Measurements from ENCODE around the gene LRRFIP2.
"Not testable (repeated sequence)": the region's sequence is repeated elsewhere in the genome, so short reads cannot be mapped to it uniquely, and the experiment has no call there.

Gene LRRFIP2

GRCh38 chr3:37082317-37082716 is 92.1 kb downstream of the LRRFIP2 start:
- no peak overlapping the region for H3K4me3 ChIP-seq (ENCODE audit: low read depth, low read length)
- H3K27me3 ChIP-seq (ENCODE audit: control insufficient read depth, insufficient read depth, low read length), result no peaks in the 10 kb centered on the region
- H3K36me3 ChIP-seq (ENCODE audit: control insufficient read depth, insufficient read depth, low read length), result no peaks in the 10 kb centered on the region
- no peaks in the 10 kb centered on the region for H3K4me1 ChIP-seq (ENCODE audit: control insufficient read depth, insufficient read depth, low read length)
- H3K9me3 ChIP-seq (ENCODE audit: control insufficient read depth, insufficient read depth, low read length), result no peaks in the 10 kb centered on the region
- no peak overlapping the region for H3K9ac ChIP-seq (ENCODE audit: low read depth, low read length)

DNA sequence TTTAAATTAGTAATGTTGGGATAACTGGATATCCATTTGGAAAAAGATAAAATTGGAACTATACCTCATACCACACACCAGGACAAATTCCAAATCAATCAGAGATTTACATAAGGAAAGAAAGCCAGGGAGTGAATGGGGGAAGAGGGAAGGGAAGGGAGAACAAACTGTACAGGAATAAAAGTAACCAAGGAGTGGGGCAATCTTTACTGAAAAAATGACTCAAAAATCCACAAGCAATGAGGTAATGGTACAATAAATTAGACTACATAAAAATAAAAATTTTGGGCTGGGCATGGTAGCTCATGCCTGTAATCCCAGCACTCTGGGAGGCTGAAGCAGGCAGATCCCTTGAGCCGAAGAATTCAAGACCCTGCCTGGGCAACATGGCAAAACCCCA is 98.4 kb downstream of the LRRFIP2 start:
- no peaks in the 10 kb centered on the region for H3K36me3 ChIP-seq (ENCODE audit: control insufficient read depth, insufficient read depth, low read length)
- H3K9me3 ChIP-seq (ENCODE audit: control insufficient read depth, insufficient read depth, low read length), result no peaks in the 10 kb centered on the region
- H3K4me3 ChIP-seq (ENCODE audit: low read depth, low read length), result no peak overlapping the region
- H3K27me3 ChIP-seq (ENCODE audit: control insufficient read depth, insufficient read depth, low read length), result no peaks in the 10 kb centered on the region
- H3K9ac ChIP-seq (ENCODE audit: low read depth, low read length), result no peak overlapping the region
- no peaks in the 10 kb centered on the region for H3K4me1 ChIP-seq (ENCODE audit: control insufficient read depth, insufficient read depth, low read length)

- Histone ChIP-seq H3K4me1 (ENCODE audit: control insufficient read depth, insufficient read depth, low read length) (no peaks in the 10 kb centered on the region), H3K9ac (ENCODE audit: low read depth, low read length) (no peak overlapping the region), H3K4me3 (ENCODE audit: low read depth, low read length) (no peak overlapping the region), H3K9me3 (ENCODE audit: control insufficient read depth, insufficient read depth, low read length) (no peaks in the 10 kb centered on the region), H3K36me3 (ENCODE audit: control insufficient read depth, insufficient read depth, low read length) (no peaks in the 10 kb centered on the region), H3K27me3 (ENCODE audit: control insufficient read depth, insufficient read depth, low read length) (no peaks in the 10 kb centered on the region)
Measured at GRCh38 chr3:37074178-37074577, 100.2 kb downstream of the LRRFIP2 start.

- H3K4me3 ChIP-seq (ENCODE audit: low read depth, low read length), result no peak overlapping the region
Measured at GRCh38 chr3:37072892-37073291, 101.5 kb downstream of the LRRFIP2 start.

GRCh38 chr3:37071921-37072320 is 102.5 kb downstream of the LRRFIP2 start:
- Histone ChIP-seq H3K9ac (ENCODE audit: low read depth, low read length) (no peak overlapping the region), H3K9me3 (ENCODE audit: control insufficient read depth, insufficient read depth, low read length) (no peaks in the 10 kb centered on the region)

More at GRCh38 chr3:37072892-37073291, 101.5 kb downstream of the LRRFIP2 start:
- no peaks in the 10 kb centered on the region for H3K9me3 ChIP-seq (ENCODE audit: control insufficient read depth, insufficient read depth, low read length)
- H3K27me3 ChIP-seq (ENCODE audit: control insufficient read depth, insufficient read depth, low read length), result no peaks in the 10 kb centered on the region
- no peaks in the 10 kb centered on the region for H3K4me1 ChIP-seq (ENCODE audit: control insufficient read depth, insufficient read depth, low read length)
- no peak overlapping the region for H3K9ac ChIP-seq (ENCODE audit: low read depth, low read length)
- no peaks in the 10 kb centered on the region for H3K36me3 ChIP-seq (ENCODE audit: control insufficient read depth, insufficient read depth, low read length)

GRCh38 chr3:37068031-37068430 is 106.4 kb downstream of the LRRFIP2 start:
- Histone ChIP-seq H3K4me3 (ENCODE audit: low read depth, low read length) (no peak overlapping the region), H3K9me3 (ENCODE audit: control insufficient read depth, insufficient read depth, low read length) (no peaks in the 10 kb centered on the region), H3K27me3 (ENCODE audit: control insufficient read depth, insufficient read depth, low read length) (no peaks in the 10 kb centered on the region), H3K9ac (ENCODE audit: low read depth, low read length) (no peak overlapping the region), H3K36me3 (ENCODE audit: control insufficient read depth, insufficient read depth, low read length) (no peaks in the 10 kb centered on the region), H3K4me1 (ENCODE audit: control insufficient read depth, insufficient read depth, low read length) (no peaks in the 10 kb centered on the region)

More at GRCh38 chr3:37071921-37072320, 102.5 kb downstream of the LRRFIP2 start:
- Histone ChIP-seq H3K4me3 (ENCODE audit: low read depth, low read length) (no peak overlapping the region), H3K27me3 (ENCODE audit: control insufficient read depth, insufficient read depth, low read length) (no peaks in the 10 kb centered on the region), H3K4me1 (ENCODE audit: control insufficient read depth, insufficient read depth, low read length) (no peaks in the 10 kb centered on the region), H3K36me3 (ENCODE audit: control insufficient read depth, insufficient read depth, low read length) (no peaks in the 10 kb centered on the region)

- H3K36me3 ChIP-seq (ENCODE audit: control insufficient read depth, insufficient read depth, low read length), result no peaks in the 10 kb centered on the region
- H3K9me3 ChIP-seq (ENCODE audit: control insufficient read depth, insufficient read depth, low read length), result no peaks in the 10 kb centered on the region
- H3K9ac ChIP-seq (ENCODE audit: low read depth, low read length), result no peak overlapping the region
- H3K4me3 ChIP-seq (ENCODE audit: low read depth, low read length), result no peak overlapping the region
- H3K4me1 ChIP-seq (ENCODE audit: control insufficient read depth, insufficient read depth, low read length), result no peaks in the 10 kb centered on the region
- no peaks in the 10 kb centered on the region for H3K27me3 ChIP-seq (ENCODE audit: control insufficient read depth, insufficient read depth, low read length)
Measured at GRCh38 chr3:37067577-37067976, 106.8 kb downstream of the LRRFIP2 start.

- no peaks in the 10 kb centered on the region for H3K4me1 ChIP-seq (ENCODE audit: control insufficient read depth, insufficient read depth, low read length)
- H3K36me3 ChIP-seq (ENCODE audit: control insufficient read depth, insufficient read depth, low read length), result no peaks in the 10 kb centered on the region
- no peaks in the 10 kb centered on the region for H3K27me3 ChIP-seq (ENCODE audit: control insufficient read depth, insufficient read depth, low read length)
- no peak overlapping the region for H3K4me3 ChIP-seq (ENCODE audit: low read depth, low read length)
- H3K9ac ChIP-seq (ENCODE audit: low read depth, low read length), result no peak overlapping the region
- H3K9me3 ChIP-seq (ENCODE audit: control insufficient read depth, insufficient read depth, low read length), result no peaks in the 10 kb centered on the region
Measured at GRCh38 chr3:37064747-37065146, 109.6 kb downstream of the LRRFIP2 start.

DNA sequence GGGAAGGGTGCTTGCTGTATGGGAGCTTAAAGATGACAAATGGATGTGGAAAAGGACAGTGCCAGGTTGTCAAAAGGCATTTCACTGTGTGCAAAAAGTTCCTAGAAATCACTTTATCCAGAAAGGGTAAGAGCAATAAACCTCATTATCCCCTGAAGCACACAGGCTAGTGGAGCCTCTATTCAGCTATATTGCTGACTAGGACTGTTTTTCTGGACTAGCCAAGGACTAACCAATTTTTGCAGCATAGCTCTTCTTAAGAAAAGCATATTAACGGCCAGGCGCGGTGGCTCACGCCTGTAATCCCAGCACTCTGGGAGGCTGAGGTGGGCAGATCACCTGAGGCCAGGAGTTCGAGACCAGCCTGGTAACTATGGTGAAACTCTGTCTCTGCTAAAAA is 116.3 kb downstream of the LRRFIP2 start:
- Histone ChIP-seq H3K4me3 (ENCODE audit: low read depth, low read length) (no peak overlapping the region), H3K9me3 (ENCODE audit: control insufficient read depth, insufficient read depth, low read length) (no peaks in the 10 kb centered on the region), H3K27me3 (ENCODE audit: control insufficient read depth, insufficient read depth, low read length) (no peaks in the 10 kb centered on the region), H3K36me3 (ENCODE audit: control insufficient read depth, insufficient read depth, low read length) (peaks cover 5% of the 10 kb centered on the region), H3K9ac (ENCODE audit: low read depth, low read length) (no peak overlapping the region), H3K4me1 (ENCODE audit: control insufficient read depth, insufficient read depth, low read length) (no peaks in the 10 kb centered on the region)

- H3K36me3 ChIP-seq (ENCODE audit: control insufficient read depth, insufficient read depth, low read length), result peaks cover 5% of the 10 kb centered on the region
- H3K9ac ChIP-seq (ENCODE audit: low read depth, low read length), result no peak overlapping the region
- no peaks in the 10 kb centered on the region for H3K9me3 ChIP-seq (ENCODE audit: control insufficient read depth, insufficient read depth, low read length)
- no peaks in the 10 kb centered on the region for H3K4me1 ChIP-seq (ENCODE audit: control insufficient read depth, insufficient read depth, low read length)
- H3K4me3 ChIP-seq (ENCODE audit: low read depth, low read length), result no peak overlapping the region
- H3K27me3 ChIP-seq (ENCODE audit: control insufficient read depth, insufficient read depth, low read length), result no peaks in the 10 kb centered on the region
Measured at GRCh38 chr3:37056826-37057225, 117.6 kb downstream of the LRRFIP2 start.

- not testable (repeated sequence) for H3K9ac ChIP-seq (ENCODE audit: low read depth, low read length); H3K36me3 ChIP-seq (ENCODE audit: control insufficient read depth, insufficient read depth, low read length); H3K4me3 ChIP-seq (ENCODE audit: low read depth, low read length); H3K27me3 ChIP-seq (ENCODE audit: control insufficient read depth, insufficient read depth, low read length); H3K9me3 ChIP-seq (ENCODE audit: control insufficient read depth, insufficient read depth, low read length); H3K4me1 ChIP-seq (ENCODE audit: control insufficient read depth, insufficient read depth, low read length)
Measured at GRCh38 chr3:37055077-37055476, 119.3 kb downstream of the LRRFIP2 start.

- H3K9me3 ChIP-seq (ENCODE audit: control insufficient read depth, insufficient read depth, low read length), result no peaks in the 10 kb centered on the region
- no peak overlapping the region for H3K9ac ChIP-seq (ENCODE audit: low read depth, low read length)
- no peaks in the 10 kb centered on the region for H3K27me3 ChIP-seq (ENCODE audit: control insufficient read depth, insufficient read depth, low read length)
- H3K4me3 ChIP-seq (ENCODE audit: low read depth, low read length), result no peak overlapping the region
- peaks cover 5% of the 10 kb centered on the region for H3K36me3 ChIP-seq (ENCODE audit: control insufficient read depth, insufficient read depth, low read length)
- no peaks in the 10 kb centered on the region for H3K4me1 ChIP-seq (ENCODE audit: control insufficient read depth, insufficient read depth, low read length)
Measured at GRCh38 chr3:37054370-37054769, 120.0 kb downstream of the LRRFIP2 start.

GRCh38 chr3:37053753-37054152 is 120.6 kb downstream of the LRRFIP2 start:
- Histone ChIP-seq H3K4me3 (ENCODE audit: low read depth, low read length) (no peak overlapping the region), H3K36me3 (ENCODE audit: control insufficient read depth, insufficient read depth, low read length) (peaks cover 10% of the 10 kb centered on the region), H3K27me3 (ENCODE audit: control insufficient read depth, insufficient read depth, low read length) (no peaks in the 10 kb centered on the region), H3K9me3 (ENCODE audit: control insufficient read depth, insufficient read depth, low read length) (no peaks in the 10 kb centered on the region), H3K4me1 (ENCODE audit: control insufficient read depth, insufficient read depth, low read length) (no peaks in the 10 kb centered on the region), H3K9ac (ENCODE audit: low read depth, low read length) (no peak overlapping the region)

Data from iPS-15b (cell line).